AG10803 (cell line): Measurements from ENCODE around the gene PPARD.

ENCODE experiments used
- DNase-seq: peaks from one replicate; pipeline ENCODE4 v3.0.0; 2010; ENCODE audit warnings: low read depth
- H3K4me3 ChIP-seq: 2 replicates; pipeline ENCODE4 v1.5.1; 2011; ENCODE audit warnings: mild to moderate bottlenecking, low read length, control low read depth
- TF ChIP-seq, protein P1 (sequence below): conservative IDR thresholded peaks from 2 replicates; pipeline ENCODE4 v1.5.1; 2011; ENCODE audit warnings: mild to moderate bottlenecking, low read length, control low read depth, inconsistent platforms

Gene PPARD

DNA sequence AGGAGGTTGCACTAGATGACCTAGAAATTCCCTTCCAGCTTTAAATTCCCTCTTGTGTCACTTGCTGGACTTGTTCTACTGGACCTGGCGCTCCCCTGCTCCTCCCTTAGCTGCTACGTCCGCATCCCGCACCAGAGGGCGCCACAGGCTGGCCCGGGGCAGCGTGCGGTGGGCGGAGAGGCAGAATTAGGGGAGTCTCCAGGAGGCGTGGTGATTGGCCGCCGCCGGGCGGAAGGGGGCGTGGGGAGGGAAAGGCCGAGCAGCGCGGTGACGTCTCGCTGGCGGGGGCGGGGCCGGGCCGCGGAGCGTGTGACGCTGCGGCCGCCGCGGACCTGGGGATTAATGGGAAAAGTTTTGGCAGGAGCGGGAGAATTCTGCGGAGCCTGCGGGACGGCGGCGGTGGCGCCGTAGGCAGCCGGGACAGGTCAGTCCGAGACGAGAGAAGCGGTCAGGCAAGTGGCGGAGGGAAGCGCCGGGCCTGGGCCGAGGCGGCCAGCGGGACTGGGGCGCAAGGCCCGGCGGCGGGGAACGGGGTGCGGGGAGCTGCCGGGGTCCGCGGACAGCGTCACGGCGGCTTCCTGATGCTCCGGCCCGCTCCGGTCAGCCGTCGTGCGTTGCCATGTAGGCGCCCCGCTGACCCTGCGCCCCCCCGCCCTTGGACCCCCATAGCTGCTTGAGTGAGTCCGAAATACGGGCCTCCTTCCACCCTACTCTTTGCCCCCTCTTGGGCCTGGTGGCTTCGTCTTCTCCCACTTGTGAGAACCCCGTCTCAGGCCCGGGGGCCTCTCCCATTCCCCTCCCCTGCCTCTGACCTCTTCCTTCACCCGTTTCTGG is at the start of gene PPARD:
Gene PPARD, plus strand, starts transcription at position 301 of the 834 bp plus-strand sequence. CDS start 68,530 bp downstream, outside the sequence.
- TF ChIP-seq, protein P1, sequence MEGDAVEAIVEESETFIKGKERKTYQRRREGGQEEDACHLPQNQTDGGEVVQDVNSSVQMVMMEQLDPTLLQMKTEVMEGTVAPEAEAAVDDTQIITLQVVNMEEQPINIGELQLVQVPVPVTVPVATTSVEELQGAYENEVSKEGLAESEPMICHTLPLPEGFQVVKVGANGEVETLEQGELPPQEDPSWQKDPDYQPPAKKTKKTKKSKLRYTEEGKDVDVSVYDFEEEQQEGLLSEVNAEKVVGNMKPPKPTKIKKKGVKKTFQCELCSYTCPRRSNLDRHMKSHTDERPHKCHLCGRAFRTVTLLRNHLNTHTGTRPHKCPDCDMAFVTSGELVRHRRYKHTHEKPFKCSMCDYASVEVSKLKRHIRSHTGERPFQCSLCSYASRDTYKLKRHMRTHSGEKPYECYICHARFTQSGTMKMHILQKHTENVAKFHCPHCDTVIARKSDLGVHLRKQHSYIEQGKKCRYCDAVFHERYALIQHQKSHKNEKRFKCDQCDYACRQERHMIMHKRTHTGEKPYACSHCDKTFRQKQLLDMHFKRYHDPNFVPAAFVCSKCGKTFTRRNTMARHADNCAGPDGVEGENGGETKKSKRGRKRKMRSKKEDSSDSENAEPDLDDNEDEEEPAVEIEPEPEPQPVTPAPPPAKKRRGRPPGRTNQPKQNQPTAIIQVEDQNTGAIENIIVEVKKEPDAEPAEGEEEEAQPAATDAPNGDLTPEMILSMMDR = peak; percentile 86
- peak within 1 kb of the TSS; percentile 87 for H3K4me3 ChIP-seq
- DNase-seq = peak; percentile 94

DNA sequence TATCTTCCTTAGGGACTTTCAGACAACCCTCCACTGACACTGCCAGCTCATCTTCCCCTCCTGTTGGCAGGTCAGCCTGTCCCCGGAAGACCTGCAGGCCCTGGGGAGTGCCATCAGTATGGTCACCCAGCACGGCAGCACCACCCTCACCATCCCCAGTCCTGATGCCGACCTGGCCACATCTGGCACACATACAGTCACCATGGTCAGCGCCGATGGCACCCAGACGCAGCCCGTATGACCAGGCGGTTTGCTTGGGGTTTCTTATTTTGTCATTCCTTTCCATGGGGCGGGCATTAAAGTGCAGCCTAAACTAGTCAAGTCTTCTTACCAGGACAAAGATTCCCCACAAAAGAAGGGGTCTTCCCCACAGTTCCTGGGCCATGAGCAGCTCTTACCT is 48.7 kb upstream of the PPARD start:
- no peak overlapping the region for H3K4me3 ChIP-seq
- no peak for DNase-seq
- TF ChIP-seq, protein P1 = no peak

DNA sequence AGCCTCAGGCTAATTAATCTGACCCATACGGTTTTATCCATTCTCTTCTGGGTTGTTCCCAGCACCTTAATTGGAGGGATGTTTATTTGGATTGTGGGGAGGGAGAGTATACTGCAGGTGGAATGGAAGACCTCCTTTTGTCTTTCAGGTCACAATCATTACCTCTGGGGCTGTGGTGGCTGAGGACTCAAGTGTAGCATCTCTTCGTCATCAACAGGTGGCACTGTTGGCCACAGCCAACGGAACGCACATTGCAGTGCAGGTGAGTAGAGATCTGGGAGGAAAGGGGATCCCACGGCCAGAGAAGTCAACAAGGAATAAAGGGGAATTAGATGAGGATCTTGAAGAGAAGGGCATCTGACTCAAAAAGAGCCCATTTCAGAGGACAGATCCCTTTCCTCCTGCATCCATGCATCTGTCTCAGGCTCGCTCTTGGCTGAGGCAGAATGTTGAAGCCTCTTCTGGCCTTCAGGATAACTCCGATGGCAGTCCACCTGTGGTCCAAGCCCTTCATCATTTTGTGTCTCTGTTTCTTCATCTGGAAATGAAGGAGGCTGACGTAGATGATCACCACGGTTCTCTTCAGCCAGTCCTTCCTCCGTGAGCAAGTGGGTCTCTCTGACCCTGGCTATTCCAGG is 47.9 kb upstream of the PPARD start:
- TF ChIP-seq, protein P1 = peak; percentile 66
- DNase-seq = peak; percentile 22
- no peak overlapping the region for H3K4me3 ChIP-seq

DNA sequence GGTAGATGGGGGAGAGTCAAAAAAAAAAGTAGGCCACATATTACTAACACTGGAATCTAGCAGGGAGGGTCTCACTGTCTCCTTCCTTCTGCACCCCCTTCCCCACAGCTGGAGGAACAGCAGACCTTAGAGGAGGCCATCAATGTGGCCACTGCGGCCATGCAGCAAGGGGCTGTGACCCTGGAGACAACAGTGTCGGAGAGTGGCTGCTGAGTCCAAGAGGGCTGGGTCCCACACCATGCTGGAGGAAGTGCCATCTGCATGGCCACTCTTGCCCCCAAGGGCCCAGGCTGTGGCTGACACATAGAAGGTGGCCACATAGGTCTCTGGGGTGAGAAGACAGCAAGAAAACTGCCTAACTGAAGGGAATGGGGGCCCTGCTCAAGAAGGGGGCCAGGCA is 47.3 kb upstream of the PPARD start:
- TF ChIP-seq, protein P1 = no peak
- H3K4me3 ChIP-seq = no peak overlapping the region
- no peak for DNase-seq

DNA sequence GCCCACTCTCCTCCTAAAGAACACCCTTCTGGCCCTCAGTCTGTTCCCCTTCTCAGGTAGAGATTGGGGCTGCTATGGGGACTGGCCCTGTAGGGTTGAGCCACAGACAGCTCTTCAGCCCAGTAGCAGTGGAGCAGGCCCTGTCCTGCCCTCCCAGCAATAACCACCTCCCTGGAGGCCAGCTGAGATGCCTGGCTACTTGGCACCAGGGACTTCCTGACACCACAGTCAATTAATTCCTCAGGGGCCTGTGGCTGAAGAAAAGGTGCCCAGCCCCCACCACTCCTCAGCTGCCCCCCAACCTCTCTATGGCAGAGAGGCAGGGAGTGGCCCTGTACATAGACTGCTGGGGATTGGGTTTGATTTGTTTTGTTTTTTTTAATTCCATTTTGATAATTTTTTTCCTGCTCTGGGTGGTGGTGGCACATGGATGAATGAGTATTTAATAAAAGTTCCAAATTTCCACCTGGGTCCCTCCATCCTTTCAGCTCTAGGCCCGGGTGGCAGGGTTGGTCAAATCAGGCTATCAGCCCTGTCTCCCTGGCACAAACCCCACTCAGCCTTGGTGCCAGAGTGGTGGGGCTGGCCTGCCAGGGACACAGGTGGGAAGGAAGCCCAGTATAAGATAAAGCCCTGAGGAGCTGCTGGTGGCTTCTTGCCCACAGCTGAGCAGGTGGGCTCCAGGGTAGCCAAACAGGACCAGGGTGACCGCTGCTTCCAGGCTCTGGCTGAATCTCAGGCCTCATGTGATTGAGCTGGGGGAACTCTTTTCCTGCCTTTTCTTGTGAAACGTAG is 46.6 kb upstream of the PPARD start:
- H3K4me3 ChIP-seq = no peak overlapping the region
- TF ChIP-seq, protein P1 = no peak
- DNase-seq = no peak

DNA sequence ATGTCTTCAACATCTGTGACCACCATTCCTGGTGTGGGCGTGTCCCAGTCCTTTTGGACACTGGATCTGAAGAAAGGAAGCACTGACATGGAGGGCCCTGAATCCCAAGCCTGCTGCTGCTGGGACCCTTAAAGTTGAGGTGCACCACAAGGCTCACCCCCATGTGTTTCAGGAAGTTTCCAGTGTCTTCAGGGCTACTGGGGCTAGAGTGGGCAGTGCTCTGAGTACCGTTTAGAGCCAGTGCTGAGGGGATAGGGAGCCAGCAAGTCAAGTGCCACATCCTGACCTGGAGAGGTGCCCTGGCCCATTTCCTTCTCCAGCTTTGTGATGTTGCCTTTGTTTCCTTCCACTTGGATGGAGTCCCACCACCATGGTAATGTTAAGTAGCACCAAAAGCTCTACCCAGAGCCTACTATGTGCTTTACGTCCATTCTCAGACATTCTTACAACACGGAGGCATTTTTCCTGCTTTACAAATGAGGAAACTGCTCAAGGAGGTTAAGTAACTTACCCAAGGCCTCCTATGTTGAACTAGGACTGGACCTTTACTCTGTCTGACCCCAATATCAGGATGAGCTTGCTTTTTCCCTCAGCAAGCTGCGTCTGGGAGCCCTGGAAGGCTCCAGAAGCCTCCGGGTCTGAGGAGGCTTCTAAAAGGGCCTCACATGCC is 45.3 kb upstream of the PPARD start:
- TF ChIP-seq, protein P1 = no peak
- no peak for DNase-seq
- no peak overlapping the region for H3K4me3 ChIP-seq
